ENCODE data around the gene C9orf40. TPM values are rescaled to one million over a fixed set of nuclear protein-coding genes. Genes with fewer than 3 reads are reported as not detected.

The C9orf40 gene
- total RNA-seq, 1 experiment from 2014 or later: 3.4 TPM

- H3K4me3 Mint-ChIP-seq (ENCODE audit: low read depth, unreplicated experiment): peak overlapping the region; percentile 82
- H3K4me1 Mint-ChIP-seq (ENCODE audit: low read depth, unreplicated experiment): no peaks in the 10 kb centered on the region
- CTCF ChIA-PET: interaction anchor here (0.8 kb wide), 1 partner anchor 22 kb away, joined by 3 read pairs; no protein-coding TSS in a partner anchor
- BruUV-seq (replicated peaks): no TSS peak
- H3K9me3 Mint-ChIP-seq (ENCODE audit: low read depth, unreplicated experiment): no peaks in the 10 kb centered on the region
- TF ChIP-seq CTCF (IDR thresholded peaks at IDR 0.05; ENCODE audit: unreplicated experiment): no peak
- peak overlapping the region; percentile 30 for H3K27ac Mint-ChIP-seq (ENCODE audit: unreplicated experiment)
- H3K36me3 Mint-ChIP-seq (ENCODE audit: insufficient read depth, unreplicated experiment): peaks cover 30% of the 10 kb centered on the region
- no peaks in the 10 kb centered on the region for H3K27me3 Mint-ChIP-seq (ENCODE audit: unreplicated experiment)
- intact Hi-C loops (cut with micrococcal nuclease; ENCODE audit: unreplicated experiment): loop anchor here (1.0 to 5.0 kb wide), 2 partner anchors 29 to 76 kb away; partner anchors contain the start of gene CARNMT1
- DNase-seq: no peak
Observed at GRCh38 chr9:74951107-74951720, 1.5 kb downstream of the C9orf40 start.

GRCh38 chr9:74949859-74950855, 2.6 kb downstream of the C9orf40 start:
- TSS peak; percentile 29 for BruUV-seq (replicated peaks)
- CTCF ChIA-PET: no interaction called here
- Mint-ChIP-seq H3K27ac (ENCODE audit: unreplicated experiment) (no peak overlapping the region), H3K4me1 (ENCODE audit: low read depth, unreplicated experiment) (no peaks in the 10 kb centered on the region), H3K36me3 (ENCODE audit: insufficient read depth, unreplicated experiment) (peaks cover 30% of the 10 kb centered on the region), H3K9me3 (ENCODE audit: low read depth, unreplicated experiment) (no peaks in the 10 kb centered on the region), H3K4me3 (ENCODE audit: low read depth, unreplicated experiment) (no peak overlapping the region), H3K27me3 (ENCODE audit: unreplicated experiment) (no peaks in the 10 kb centered on the region)
- intact Hi-C loops (cut with micrococcal nuclease; ENCODE audit: unreplicated experiment): loop anchor here (5.0 kb wide), 1 partner anchor 77 kb away; the partner anchor contains the start of gene CARNMT1
- TF ChIP-seq CTCF (IDR thresholded peaks at IDR 0.05; ENCODE audit: unreplicated experiment): no peak
- no peak for DNase-seq

GRCh38 chr9:74948937-74949336, 3.8 kb downstream of the C9orf40 start:
- no peaks in the 10 kb centered on the region for H3K4me1 Mint-ChIP-seq (ENCODE audit: low read depth, unreplicated experiment)
- no peak for DNase-seq

More at GRCh38 chr9:74948937-74949336, 3.8 kb downstream of the C9orf40 start:
- CTCF ChIA-PET: no interaction called here
- intact Hi-C loops (cut with micrococcal nuclease; ENCODE audit: unreplicated experiment): no loop called here
- Mint-ChIP-seq H3K27me3 (ENCODE audit: unreplicated experiment) (no peaks in the 10 kb centered on the region), H3K9me3 (ENCODE audit: low read depth, unreplicated experiment) (no peaks in the 10 kb centered on the region), H3K4me3 (ENCODE audit: low read depth, unreplicated experiment) (no peak overlapping the region), H3K27ac (ENCODE audit: unreplicated experiment) (no peak overlapping the region), H3K36me3 (ENCODE audit: insufficient read depth, unreplicated experiment) (peaks cover 30% of the 10 kb centered on the region)
- no peak for TF ChIP-seq CTCF (IDR thresholded peaks at IDR 0.05; ENCODE audit: unreplicated experiment)
- no TSS peak for BruUV-seq (replicated peaks)
